Measurements from ENCODE around the gene ATL2.
A peak's percentile ranks its signal among the peaks of the same experiment; 100 is the strongest.
"Not testable (repeated sequence)": the region's sequence is repeated elsewhere in the genome, so short reads cannot be mapped to it uniquely, and the experiment has no call there.

The ATL2 gene

GRCh38 chr2:38387887-38388286, 10.8 kb upstream of the ATL2 start:
- DNase-seq, result no peak

DNA sequence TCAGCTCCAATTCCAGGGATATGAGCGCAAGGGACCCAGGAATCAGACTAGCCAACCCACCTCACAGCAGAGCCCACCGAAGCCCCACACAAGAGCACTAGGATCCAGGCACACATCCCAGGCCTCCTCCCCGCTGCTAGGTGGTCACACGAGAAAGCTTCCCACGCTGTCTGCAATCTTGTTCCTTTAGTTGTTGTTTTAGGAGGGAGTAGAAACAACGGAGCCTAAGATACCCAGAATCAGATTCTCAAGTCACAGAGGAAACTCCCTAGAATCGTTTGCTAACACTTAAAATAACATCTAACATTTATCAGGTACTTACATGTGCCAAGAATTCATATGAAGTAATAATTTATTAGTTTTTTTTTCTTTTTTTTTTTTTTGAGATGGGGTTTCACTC, 9.7 kb upstream of the ATL2 start:
- no peak for DNase-seq

GRCh38 chr2:38386377-38386776, 9.3 kb upstream of the ATL2 start:
- no peak for DNase-seq

DNA sequence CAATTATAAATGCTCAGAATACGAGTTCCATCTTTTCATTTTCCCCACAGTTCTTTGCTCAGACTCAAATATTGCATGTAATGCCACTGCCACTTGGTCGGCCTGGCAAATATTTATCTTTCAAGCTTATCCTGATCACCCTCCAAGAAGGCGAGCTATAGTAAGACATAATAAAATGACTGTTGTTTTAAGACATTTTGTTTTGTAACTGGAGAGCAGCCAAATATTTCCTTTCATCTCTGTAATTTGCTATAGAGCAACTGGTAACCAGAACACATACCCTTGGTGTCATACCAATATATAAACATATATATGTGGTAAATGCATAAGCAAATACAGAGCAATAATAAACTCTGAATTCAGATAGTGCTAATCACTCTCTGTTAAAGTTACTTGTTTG, 7.3 kb upstream of the ATL2 start:
- DNase-seq, result no peak

- not testable (repeated sequence) for DNase-seq
Observed at GRCh38 chr2:38383741-38384140, 6.7 kb upstream of the ATL2 start.

DNA sequence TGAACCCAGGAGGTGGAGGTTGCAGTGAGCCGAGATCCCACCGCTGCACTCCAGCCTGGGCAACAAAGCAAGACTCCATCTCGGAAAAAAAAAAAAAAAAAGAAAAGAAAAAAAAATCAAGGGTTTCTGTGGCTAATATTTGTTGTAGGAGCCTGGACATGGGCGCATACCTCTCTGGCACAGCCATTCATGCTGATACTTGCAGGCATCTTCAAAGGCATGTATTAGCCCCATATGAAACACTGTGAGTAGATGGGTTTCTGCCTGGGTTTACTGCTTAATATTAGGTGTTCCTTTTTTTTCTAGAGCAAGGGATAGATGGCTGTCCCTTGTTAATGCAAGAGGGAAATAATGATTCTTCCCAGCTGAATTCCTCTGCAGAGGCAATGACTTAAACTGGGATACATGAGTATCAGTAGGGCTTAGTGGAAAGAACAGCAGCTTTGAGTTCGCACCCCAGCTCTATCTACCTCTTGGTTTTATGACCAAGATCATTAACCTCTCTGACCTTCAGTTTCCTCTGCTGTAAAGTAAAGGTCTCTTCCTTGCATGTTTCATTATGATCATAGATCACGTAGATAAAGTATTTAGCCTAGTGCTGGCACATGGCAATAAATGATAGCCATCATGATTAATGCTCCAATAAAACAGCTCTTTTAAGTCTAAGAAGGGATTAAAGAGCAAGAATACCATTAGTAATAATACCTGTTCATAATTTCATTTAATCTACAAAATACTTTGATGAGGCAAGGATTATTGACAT, 4.5 kb upstream of the ATL2 start:
- DNase-seq, result no peak

GRCh38 chr2:38380397-38381130, 3.5 kb upstream of the ATL2 start:
- DNase-seq, result no peak

DNA sequence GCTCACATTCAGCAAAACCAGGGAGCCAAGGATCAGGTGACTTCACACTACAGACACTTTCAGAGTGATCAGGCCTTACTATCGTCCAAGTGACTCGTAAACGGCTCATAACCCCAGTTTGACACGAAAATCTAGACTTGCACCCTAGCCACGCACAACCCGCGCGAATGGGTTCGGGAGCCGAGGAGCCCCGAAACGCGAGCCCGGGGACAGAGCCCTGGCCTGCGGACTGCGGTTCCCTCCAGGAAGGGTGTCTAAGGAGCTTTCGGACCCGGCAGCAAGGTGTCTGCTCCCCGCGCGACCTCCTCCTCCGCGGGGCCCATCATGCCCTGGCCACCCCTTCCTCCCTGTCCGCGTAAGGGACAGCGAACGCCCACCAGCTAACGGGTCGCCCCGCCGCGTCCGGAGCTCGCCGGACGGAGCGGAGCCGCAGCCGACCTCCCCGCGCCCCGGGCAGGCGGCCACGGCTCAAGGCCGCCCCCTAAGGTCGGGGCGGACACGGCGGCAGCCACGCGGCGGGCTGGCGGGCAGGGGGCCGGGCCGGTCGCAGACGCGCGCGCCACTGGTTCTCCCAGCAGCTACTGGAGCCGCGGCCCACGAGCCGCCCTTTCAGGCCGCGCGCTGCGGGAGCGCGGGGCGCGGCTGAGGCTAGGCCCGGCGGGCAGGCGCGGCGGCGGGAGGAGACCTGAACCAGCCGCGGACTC, 575 bp downstream of the ATL2 start:
- DNase-seq, result peak; percentile 48

DNA sequence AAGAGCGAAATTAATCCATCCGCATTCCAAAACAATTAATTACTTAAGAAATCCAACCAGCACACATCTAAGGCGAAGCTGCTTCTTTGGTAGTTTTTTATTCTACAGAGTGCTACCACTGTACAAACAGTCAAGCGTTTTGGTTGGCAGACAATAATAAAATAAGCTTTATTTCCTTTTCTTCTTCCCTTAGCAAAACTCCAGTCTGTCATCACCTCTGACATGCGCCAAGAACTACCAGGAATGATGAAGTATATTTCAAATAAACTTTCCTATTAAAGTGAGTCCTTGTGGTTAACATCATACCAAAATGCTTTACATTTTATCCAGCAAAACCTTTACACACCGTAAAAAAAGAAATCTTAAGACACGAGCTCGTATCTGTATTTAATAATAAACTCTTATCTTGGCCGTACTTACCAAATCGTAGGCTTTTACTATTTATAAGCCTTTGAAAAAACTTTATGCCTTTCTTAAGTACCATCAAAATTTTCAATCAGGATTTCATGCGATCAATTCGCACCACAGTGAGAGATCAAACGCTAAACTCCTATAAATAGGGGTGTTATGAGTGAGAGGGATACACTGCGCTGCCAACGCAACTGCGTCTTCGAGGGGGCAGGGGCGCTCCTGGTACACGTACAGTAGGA, 1.3 kb downstream of the ATL2 start:
- no peak for DNase-seq

DNA sequence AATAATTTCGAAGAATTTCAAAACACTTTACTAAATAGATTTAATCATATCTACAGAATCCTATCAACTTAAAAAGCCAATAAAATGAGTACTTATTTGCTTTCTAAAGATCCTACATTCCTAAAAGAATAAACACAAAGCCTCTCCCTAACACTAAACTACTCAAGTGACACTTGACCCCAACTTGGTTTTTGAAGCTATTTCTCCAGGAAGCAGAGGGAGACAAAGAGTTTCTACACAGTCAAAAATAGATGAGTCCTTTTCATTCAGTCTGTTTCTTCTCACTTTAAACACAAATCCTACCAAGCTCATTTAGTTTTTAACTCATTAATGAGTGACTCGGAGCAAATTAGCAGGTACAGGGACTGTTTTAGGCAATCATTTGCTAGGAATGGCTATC, 2.1 kb downstream of the ATL2 start:
- no peak for DNase-seq

DNA sequence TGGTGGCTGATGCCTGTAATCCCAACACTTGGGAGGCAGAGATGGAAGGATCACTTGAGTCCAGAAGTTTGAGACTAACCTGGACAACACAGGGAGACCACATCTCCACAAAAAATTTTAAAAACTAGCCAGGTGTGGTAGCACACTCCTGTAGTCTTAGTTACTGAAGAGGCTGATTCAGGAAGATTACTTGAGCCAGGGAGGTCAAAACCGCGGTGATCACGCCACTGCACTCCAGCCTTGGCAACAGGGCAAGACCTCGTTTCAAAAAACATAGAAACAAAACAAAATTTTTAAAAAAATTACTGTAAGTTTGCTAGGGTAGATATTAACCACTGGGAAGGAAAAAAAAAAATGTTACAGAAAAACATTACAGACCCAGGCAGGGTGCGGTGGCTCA, 5.8 kb downstream of the ATL2 start:
- DNase-seq, result no peak

DNA sequence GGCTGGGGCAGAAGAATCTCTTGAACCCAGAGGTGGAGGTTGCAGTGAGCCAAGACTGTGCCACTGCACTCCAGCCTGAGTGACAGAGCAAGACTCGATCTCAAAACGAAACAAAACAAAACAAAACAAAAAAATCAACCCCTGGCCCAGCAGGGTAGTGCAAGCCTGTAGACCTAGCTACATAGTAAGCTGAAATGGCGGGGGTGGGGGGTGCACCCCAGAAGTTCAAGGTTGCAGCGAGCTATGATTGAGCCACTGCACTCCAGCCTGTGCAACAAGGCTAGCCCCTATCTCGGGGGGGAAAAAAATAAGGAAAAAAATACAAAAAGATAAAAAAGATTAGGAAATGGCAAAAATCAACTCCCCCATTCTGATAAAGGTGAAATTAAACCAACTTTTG, 6.4 kb downstream of the ATL2 start:
- DNase-seq, result no peak

GRCh38 chr2:38362232-38362631, 14.8 kb downstream of the ATL2 start:
- DNase-seq, result no peak

DNA sequence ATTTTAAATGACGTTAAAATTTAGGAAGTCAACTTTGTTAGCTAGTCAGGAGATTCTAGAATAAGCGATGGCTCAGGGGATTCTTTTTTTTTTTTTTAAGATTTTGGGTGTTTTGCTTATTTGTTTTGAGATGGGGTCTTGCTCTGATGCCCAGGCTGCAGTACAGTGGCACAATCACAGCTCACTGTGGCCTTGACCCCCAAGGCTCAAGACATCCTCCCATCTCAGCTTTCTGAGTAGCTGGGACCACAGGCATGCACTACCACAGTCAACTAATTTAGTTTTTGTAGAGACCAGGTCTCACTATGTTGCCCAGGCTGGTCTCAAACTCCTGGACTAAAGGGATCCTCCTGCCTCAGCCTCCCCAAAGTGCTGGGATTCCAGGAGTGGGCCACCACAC, 16.9 kb downstream of the ATL2 start:
- no peak for DNase-seq

DNA sequence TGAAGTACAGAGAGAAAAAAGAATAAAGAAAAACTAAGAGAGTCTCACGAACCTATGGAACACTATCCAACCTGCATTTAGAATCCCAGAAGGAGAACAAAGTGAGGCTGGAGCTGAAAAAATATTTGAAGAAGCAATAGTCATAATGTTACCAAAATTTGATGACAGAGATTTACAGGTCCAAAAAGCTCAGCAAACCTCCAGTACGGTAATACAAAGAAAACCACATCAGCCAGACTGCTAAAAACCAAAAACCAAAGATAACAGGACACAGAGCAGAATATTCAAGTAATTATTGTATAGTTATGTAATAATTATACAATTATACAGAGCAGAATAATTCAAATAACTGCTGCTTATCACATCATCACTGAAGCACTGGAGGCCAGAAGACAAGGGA, 23.7 kb downstream of the ATL2 start:
- no peak for DNase-seq

GRCh38 chr2:38352336-38352735, 24.7 kb downstream of the ATL2 start:
- DNase-seq, result no peak

- DNase-seq, result no peak
Observed at GRCh38 chr2:38345323-38346038, 31.6 kb downstream of the ATL2 start.

GRCh38 chr2:38344813-38345212, 32.3 kb downstream of the ATL2 start:
- DNase-seq, result no peak

DNA sequence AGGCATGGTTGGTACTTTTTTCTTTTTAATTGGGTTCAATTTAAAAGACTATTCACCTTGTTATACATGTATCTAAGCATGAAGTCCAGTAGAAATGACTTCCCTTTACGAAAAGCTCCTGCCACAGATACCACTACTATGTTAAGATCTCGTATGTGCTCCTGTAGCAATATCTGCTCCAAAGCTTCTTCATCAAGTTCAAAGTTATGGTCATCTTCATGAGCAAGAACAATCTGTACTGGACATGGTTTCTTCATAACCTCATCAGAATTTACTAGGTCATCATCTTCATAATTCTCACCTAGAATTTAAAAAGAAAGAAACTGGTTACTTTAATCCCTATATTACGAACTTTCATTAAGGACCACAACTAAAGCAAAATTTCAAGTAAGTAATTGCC, 33.9 kb downstream of the ATL2 start:
- DNase-seq, result no peak

- no peak for DNase-seq
Observed at GRCh38 chr2:38336621-38337020, 40.5 kb downstream of the ATL2 start.

- no peak for DNase-seq
Observed at GRCh38 chr2:38330754-38331153, 46.3 kb downstream of the ATL2 start.

GRCh38 chr2:38327580-38327979, 49.5 kb downstream of the ATL2 start:
- no peak for DNase-seq

- no peak for DNase-seq
Observed at GRCh38 chr2:38323623-38324022, 53.5 kb downstream of the ATL2 start.
